ENCODE measurements around the gene KRTAP9-6. TPM values are rescaled to one million over a fixed set of nuclear protein-coding genes. Genes with fewer than 3 reads are reported as not detected.

Gene KRTAP9-6
- total RNA-seq, 1 donor from 2014 or later = not detected

- FAIRE-seq (no peak), DNase-seq (ENCODE audit: low read depth) (no peak)
- Histone ChIP-seq H3K4me2 (ENCODE audit: low read length) (peak overlapping the region; percentile 54), H3K27ac (ENCODE audit: low read depth, low read length) (no peak overlapping the region), H3K4me1 (ENCODE audit: insufficient read depth, low read length) (peaks cover 16% of the 10 kb centered on the region), H3K27me3 (ENCODE audit: insufficient read depth, low read length) (no peaks in the 10 kb centered on the region), H3K9me3 (ENCODE audit: insufficient read depth, low read depth, low read length) (no peaks in the 10 kb centered on the region), H4K20me1 (ENCODE audit: insufficient read depth, low read length) (no peaks in the 10 kb centered on the region), H3K36me3 (ENCODE audit: insufficient read depth, low read length) (no peaks in the 10 kb centered on the region), H3K9ac (ENCODE audit: low read length) (no peak overlapping the region), H3K79me2 (ENCODE audit: insufficient read depth, low read length) (no peaks in the 10 kb centered on the region), H3K4me3 (ENCODE audit: insufficient read depth, low read depth, low read length) (peak overlapping the region; percentile 21), H2AFZ (ENCODE audit: low read depth, low read length) (peak overlapping the region; percentile 57)
- Mint-ChIP-seq H3K4me3 (ENCODE audit: unreplicated experiment) (no peak overlapping the region), H3K36me3 (ENCODE audit: low read depth, unreplicated experiment) (no peaks in the 10 kb centered on the region), H3K4me1 (ENCODE audit: low read depth, unreplicated experiment) (no peaks in the 10 kb centered on the region), H3K9me3 (ENCODE audit: unreplicated experiment) (peaks cover 8% of the 10 kb centered on the region), H3K27me3 (ENCODE audit: low read depth, unreplicated experiment) (peaks cover 40% of the 10 kb centered on the region), H3K27ac (ENCODE audit: unreplicated experiment) (no peak overlapping the region)
- TF ChIP-seq EZH2 (IDR thresholded peaks at IDR 0.05; ENCODE audit: insufficient read depth, low read length) = no peak
- no peak for TF ChIP-seq CTCF (IDR thresholded peaks at IDR 0.05; ENCODE audit: insufficient read depth, low read depth, low read length)
These were observed 43.2 kb downstream of the KRTAP9-6 start for GRCh38 chr17:41308251-41308917.

DNA sequence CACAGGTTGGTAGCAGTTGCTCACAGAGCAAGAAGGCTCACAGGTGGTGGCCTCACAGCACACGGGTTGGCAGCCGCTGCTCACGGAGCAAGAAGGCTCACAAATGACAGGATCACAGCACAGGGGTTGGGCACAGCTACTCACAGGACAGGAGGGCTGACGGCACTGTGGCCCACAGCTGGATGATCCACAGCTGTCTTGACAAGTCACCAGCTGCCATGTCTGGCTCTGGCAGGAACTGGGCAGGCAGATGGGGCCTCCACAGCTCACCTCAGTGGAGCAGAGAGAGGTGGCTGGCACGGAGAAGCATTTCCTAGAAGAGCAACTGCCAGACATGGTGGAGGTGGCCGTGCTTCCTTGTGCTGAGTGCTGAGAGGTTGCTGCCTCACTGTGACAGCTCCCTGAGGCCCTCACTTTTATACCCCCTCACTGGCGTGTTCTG is 43.8 kb downstream of the KRTAP9-6 start, which contains the start of gene KRTAP16-1:
KRTAP16-1 (minus strand) TSS at position 392 of the 442 bp plus-strand sequence; CDS start at position 336, 56 bp downstream.
- Histone ChIP-seq H3K9ac (ENCODE audit: low read length) (no peak within 1 kb of the TSS), H3K4me3 (ENCODE audit: insufficient read depth, low read depth, low read length) (no peak within 1 kb of the TSS), H2AFZ (ENCODE audit: low read depth, low read length) (peak within 1 kb of the TSS; percentile 57), H3K4me1 (ENCODE audit: insufficient read depth, low read length) (peaks cover 16% of the 10 kb centered on the region), H3K27me3 (ENCODE audit: insufficient read depth, low read length) (no peaks in the 10 kb centered on the region), H3K27ac (ENCODE audit: low read depth, low read length) (no peak within 1 kb of the TSS), H3K9me3 (ENCODE audit: insufficient read depth, low read depth, low read length) (no peaks in the 10 kb centered on the region), H4K20me1 (ENCODE audit: insufficient read depth, low read length) (no peaks in the 10 kb centered on the region), H3K79me2 (ENCODE audit: insufficient read depth, low read length) (no peaks in the 10 kb centered on the region), H3K4me2 (ENCODE audit: low read length) (peak within 1 kb of the TSS; percentile 54), H3K36me3 (ENCODE audit: insufficient read depth, low read length) (no peaks in the 10 kb centered on the region)
- Mint-ChIP-seq H3K36me3 (ENCODE audit: low read depth, unreplicated experiment) (no peaks in the 10 kb centered on the region), H3K4me3 (ENCODE audit: unreplicated experiment) (no peak within 1 kb of the TSS), H3K9me3 (ENCODE audit: unreplicated experiment) (peaks cover 8% of the 10 kb centered on the region), H3K27me3 (ENCODE audit: low read depth, unreplicated experiment) (peaks cover 40% of the 10 kb centered on the region), H3K4me1 (ENCODE audit: low read depth, unreplicated experiment) (no peaks in the 10 kb centered on the region), H3K27ac (ENCODE audit: unreplicated experiment) (no peak within 1 kb of the TSS)
- TF ChIP-seq EZH2 (IDR thresholded peaks at IDR 0.05; ENCODE audit: insufficient read depth, low read length) (no peak), CTCF (IDR thresholded peaks at IDR 0.05; ENCODE audit: insufficient read depth, low read depth, low read length) (no peak)
- DNase-seq (ENCODE audit: low read depth) (no peak), FAIRE-seq (no peak)

- no peaks in the 10 kb centered on the region for H3K36me3 ChIP-seq (ENCODE audit: insufficient read depth, low read length)
- no peak overlapping the region for H2AFZ ChIP-seq (ENCODE audit: low read depth, low read length)
- H3K9me3 ChIP-seq (ENCODE audit: insufficient read depth, low read depth, low read length) = no peaks in the 10 kb centered on the region
- no peaks in the 10 kb centered on the region for H3K79me2 ChIP-seq (ENCODE audit: insufficient read depth, low read length)
- TF ChIP-seq CTCF (IDR thresholded peaks at IDR 0.05; ENCODE audit: insufficient read depth, low read depth, low read length) (no peak), EZH2 (IDR thresholded peaks at IDR 0.05; ENCODE audit: insufficient read depth, low read length) (no peak)
- H3K27ac ChIP-seq (ENCODE audit: low read depth, low read length) = no peak overlapping the region
- peaks cover 49% of the 10 kb centered on the region for H3K27me3 Mint-ChIP-seq (ENCODE audit: low read depth, unreplicated experiment)
- H4K20me1 ChIP-seq (ENCODE audit: insufficient read depth, low read length) = no peaks in the 10 kb centered on the region
- H3K4me1 Mint-ChIP-seq (ENCODE audit: low read depth, unreplicated experiment) = no peaks in the 10 kb centered on the region
- no peak overlapping the region for H3K27ac Mint-ChIP-seq (ENCODE audit: unreplicated experiment)
- no peaks in the 10 kb centered on the region for H3K27me3 ChIP-seq (ENCODE audit: insufficient read depth, low read length)
- H3K4me3 ChIP-seq (ENCODE audit: insufficient read depth, low read depth, low read length) = no peak overlapping the region
- H3K4me3 Mint-ChIP-seq (ENCODE audit: unreplicated experiment) = no peak overlapping the region
- H3K36me3 Mint-ChIP-seq (ENCODE audit: low read depth, unreplicated experiment) = no peaks in the 10 kb centered on the region
- no peak for FAIRE-seq
- DNase-seq (ENCODE audit: low read depth) = no peak
- H3K4me1 ChIP-seq (ENCODE audit: insufficient read depth, low read length) = peaks cover 16% of the 10 kb centered on the region
- H3K9ac ChIP-seq (ENCODE audit: low read length) = no peak overlapping the region
- no peak overlapping the region for H3K4me2 ChIP-seq (ENCODE audit: low read length)
- H3K9me3 Mint-ChIP-seq (ENCODE audit: unreplicated experiment) = peaks cover 8% of the 10 kb centered on the region
These were observed 45.9 kb downstream of the KRTAP9-6 start for GRCh38 chr17:41311111-41311510.

All from astrocyte (in vitro differentiated cells and primary cell).